HuH-7.5 (cell line): ENCODE results near the gene P2RY2.

ENCODE experiments used
- DNase-seq: peaks from one replicate; pipeline ENCODE4 v3.0.0; 2011; ENCODE audit warnings: low spot score

The P2RY2 gene

DNA sequence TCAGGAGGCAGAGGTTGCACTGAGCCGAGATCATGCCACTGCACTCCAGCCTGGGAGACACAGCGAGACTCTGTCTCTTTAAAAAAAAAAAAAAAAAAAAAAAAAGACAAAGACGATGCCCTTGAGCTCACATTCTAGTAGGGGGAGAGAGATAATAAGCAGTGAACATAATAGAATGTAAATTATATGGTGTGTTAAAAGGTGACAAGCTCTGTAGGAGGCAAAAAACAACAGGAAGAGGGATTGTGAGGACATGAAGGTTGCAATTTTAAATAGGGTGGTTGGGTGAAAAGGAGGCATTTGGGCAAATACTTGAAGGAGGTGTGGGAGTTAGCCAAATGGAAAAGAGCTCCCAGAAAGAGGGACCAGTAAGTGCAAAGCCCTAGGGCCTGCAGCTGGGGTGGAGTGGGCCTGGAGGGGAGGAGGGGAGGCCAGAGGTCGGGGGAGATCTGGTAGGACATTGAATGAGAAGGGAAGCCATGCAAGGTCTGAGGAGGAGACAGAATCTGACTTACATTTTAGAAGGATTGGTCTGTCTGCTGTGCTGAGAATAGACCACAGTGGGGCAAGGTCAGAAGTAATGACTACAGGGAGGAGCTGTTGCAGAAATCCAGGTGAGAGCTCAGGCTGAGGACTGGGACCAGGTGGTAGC, 26.6 kb downstream of the P2RY2 start:
- DNase-seq = no peak

DNA sequence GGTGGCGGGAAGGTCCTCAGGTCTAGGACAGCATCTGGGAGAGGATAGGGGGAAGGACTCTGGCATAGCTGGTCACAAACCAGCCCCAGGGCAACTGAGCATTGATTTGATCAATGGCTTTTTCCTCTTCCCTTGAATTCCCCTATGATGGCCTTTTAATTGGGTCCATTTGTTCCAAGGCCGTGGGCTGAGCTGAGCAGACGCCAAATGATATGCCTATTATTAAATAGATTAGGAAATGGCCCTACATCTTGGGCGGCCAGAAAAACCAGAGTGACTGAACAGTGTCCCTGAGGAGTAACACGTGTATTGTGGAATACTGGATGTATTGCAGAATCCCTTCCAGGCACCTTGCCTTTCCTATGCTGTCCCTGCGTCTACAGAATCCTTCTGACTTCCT, 27.4 kb downstream of the P2RY2 start:
- DNase-seq = no peak

DNA sequence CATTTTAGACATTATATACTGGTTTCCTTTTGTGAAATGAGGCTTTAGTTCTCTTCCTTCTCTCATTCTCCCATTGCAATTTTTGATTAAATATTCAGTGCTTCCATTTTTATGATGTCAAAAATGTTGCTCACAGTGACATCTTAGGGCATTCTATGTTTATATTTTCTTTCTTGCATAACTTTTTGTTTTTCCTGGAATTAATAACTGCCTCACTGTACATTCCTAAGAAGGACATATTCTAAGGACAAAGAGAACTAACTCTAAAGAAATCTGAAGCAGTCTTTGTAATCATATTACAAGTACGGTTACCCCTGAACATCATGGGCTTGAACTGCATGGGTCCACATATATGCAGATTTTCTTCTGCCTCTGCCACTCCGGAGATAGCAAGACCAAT, 28.2 kb downstream of the P2RY2 start:
- no peak for DNase-seq

DNA sequence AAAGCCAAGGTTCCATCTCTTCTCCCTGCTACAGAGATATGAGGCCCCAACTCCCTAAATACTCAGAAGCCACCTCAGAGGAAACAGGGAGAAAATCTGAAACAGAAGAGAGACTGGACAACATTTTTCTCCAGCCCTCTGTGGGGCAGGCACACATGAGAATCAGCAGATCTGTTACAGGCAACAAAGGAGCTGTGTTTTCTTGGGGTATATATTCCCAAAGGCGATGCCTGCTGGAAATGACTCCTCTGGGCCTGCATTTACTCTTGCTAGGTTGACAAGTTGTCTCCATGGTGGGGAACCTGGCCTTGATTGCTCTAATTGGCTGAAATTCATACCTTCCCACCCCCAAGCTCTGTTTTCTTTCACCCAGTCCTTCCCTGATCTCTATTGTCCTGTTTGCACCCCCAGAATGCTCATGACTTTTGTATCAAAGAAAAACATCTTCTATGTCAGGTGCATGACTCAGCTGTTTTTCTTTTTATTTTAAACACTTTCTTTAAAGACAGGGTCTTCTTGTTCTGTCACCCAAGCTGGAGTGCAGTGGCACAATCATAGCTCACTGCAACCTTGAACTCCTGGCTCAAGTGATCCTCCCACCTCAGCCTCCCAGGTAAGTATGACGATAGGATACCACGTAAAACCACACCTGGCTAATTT, 30.6 kb downstream of the P2RY2 start:
- DNase-seq = no peak

DNA sequence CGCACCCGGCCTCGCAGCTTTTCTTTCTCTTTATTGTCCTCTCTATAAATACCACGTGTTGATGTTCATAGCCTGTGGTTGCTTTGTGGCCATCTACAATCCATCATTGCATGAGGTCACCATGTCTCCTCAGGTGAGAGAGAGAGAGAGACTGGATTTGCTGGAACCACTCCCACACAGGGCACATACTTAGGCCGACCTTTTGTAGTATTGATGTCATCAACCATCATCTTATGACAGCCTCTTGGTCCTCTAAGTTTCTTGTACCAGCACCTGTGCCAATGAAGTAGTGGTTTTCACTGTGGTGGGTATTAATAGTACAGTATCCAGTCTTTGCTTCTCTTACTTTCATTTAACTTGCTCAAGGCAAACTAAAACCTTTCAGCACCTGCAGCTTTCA, 31.2 kb downstream of the P2RY2 start:
- no peak for DNase-seq

DNA sequence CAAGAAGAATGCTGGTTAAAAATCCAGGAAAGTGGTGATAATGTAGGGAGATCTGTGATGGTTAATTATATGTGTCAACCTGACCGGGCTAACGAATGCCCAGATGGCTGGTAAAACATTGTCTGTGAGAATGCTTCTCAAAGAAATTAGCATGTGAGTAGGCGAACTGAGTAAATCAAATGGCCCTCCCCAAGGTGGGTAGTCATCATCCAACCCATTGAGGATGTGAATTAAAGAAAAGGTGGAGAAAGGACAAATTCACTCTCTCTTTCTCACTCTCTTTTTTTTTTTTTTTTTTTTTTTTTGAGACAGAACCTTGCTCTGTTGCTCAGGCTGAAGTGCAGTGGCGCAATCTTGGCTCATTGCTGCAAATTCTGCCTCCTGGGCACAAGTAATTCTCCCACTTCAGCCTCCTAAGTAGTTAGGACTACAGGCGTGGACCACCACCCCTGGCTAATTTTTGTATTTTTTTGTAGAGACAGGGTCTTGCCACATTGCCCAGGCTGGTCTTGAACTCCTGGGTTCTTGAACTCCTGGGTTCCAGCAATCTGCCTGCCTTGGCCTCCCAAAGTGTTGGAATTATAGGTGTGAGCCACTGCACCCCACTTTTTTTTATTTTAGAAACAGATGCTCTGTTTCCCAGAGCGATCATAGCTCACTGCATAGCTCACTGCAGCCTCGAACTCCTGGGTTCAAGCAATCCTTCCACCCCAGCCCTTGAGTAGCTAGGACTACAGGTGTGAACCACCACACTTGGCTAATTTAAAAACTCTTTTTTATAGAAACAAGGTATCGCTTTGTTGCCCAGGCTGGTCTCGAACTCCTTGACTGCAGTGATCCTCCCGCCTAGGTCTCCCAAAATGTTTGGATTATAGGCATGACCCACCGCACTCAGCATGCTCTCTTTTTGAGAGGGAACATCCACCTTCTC, 32.0 kb downstream of the P2RY2 start:
- DNase-seq = no peak

DNA sequence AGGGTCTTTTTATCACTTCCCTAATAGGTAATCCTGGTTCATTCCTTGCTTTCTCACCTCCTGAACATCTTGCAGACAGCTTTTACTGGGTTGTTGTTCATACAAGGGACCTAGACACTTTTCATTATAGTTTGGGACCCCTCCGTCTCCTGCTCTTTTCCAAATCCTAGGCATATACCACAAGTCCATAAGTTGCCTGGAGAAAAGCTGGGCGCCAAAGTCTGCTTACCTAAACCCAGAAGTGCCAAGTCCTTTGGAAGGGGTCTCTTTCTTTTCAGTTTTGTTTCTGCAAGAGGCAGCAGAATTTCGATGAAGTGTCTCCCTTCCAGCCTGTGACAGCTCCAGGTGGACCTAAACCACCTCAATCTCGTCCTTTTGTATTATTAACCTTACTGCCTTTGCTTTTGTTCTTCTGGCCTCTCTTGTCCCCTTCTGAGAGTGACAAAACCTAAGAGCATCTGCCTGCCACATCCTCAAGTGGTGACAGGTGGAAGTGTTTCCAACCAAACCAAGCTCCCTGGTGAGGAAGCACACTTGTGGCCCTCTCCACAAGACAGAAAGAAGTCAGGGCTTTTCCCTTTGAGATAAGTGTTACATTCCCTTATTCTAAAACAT, 34.6 kb downstream of the P2RY2 start:
- DNase-seq = no peak

DNA sequence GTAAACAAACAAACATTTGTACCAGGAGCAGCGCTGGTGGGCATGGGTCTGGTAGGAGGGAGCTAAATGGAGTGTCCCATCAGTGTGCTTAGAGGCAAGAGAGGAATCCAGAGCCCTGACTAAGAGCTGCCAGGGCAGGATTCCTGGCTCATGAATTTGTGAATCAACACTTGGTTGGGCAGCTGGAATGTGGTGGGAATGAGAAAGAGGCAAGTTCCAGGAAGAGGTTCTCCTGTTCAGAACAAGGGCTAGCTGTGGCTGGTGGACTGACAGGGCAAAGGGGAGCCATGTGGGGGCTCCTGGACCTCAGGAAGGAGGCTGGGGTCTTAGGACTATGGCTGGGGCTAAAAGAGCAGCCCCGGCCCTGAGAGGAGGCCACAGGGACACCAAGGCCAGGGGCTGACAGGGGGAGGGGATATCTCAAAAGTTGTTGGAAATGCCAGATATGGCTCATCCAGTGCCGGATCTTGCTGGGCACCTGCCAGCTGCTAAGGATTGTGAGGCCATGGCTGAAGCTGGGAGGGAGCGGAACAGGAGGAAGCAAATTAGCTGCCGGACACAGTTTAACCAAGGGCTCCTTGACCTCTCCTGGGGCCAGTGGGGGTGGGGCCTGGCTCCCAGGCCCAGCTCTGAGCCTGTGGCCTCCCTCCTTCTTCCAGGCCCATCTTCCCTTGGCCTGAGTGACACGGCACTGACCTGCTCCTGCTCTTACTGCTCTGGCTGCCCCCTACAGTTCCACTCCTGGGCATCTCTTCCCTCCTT, 39.4 kb downstream of the P2RY2 start:
- no peak for DNase-seq

DNA sequence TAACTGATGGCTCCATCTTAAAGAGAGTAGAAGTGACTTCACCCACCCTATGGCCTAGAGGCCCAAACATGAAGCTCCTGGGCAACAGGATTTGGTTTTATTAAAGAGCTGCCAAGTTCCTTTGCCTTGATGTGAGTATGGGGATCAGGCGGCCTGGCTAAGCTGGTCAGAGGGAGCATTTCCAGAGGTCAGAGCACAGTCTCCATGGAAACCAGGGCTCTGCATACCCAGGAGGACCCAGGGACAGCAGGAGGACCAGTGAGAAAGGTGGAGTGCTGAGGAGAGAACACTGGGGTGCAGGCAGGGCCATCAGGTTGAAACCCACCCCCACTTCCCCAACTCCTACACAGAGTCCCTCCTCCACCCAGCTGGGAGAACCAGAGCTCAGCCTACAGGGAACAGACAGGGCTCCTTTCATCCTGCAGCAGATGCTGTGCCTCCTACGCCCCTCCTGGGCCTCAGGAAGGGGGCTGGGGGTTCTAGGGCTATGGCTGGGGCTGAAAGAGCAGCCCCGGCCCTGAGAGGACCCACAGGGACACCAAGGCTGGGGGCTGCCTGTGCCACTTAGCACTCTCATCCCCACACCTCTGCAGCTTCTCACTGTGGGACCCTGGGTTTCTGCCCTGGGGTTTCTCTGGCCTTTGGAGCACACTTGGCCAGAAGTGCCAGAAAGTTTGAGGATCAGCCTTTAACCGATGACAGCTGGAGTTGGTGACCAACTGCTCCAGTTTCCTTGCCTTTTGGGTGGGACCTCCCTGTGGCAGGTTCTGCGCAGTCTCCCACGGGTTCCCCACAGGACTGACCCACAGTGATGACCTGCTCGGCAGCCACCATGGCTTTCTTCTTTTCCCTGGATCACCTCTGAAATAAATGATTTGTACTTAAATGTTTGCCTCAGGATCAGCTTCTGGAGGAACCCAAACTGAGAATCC, 40.3 kb downstream of the P2RY2 start:
- no peak for DNase-seq

DNA sequence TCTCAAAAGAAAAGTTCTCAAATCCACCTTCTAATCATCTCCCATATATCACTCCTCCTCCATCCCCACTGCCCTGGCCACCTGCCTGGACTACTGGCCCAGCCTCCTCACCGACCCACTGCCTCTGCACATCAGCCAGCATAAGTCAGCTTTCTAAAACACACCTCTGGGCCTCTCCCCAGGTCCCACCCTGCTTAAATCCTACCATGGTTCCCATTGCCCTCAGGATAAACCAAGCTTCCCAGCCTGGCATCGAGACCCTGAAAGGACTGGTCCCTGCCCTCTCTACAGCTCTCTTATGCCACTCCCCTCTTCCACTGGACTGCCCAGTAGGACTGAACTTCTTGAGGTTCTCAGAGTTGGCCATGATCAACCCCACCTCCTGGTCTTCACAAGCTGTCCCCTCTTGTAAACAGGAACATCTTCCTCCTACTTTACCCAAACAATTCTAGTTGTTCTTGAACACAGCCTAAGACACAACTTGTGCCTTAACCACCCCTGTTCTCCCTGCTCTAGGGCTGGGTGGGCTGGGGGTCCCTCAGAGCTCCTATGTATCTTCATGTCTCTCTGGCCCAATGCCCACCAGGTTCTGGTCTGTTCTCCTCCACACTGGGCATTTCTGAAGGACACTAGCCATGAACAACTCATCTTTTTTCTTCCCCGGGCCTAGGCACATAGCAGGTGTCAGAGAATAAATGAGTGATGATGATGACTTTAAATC, 41.5 kb downstream of the P2RY2 start:
- DNase-seq = no peak

DNA sequence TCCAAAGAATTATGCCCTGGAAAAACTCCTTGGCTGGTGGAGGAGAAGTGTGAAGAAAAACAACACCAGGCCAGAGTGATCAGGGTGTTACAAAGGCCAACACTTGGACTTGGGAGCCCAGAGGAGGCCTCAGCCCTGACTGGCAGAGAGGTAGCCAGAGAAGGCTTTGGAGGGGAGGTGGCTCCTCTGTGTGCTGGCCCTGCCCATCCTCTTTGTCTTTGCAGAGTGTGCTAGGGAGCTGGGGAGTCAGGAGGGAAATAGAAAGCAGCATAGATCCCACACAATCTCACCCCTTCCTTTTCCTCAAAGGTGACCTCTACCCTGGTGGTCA, 42.0 kb downstream of the P2RY2 start:
- DNase-seq = no peak

DNA sequence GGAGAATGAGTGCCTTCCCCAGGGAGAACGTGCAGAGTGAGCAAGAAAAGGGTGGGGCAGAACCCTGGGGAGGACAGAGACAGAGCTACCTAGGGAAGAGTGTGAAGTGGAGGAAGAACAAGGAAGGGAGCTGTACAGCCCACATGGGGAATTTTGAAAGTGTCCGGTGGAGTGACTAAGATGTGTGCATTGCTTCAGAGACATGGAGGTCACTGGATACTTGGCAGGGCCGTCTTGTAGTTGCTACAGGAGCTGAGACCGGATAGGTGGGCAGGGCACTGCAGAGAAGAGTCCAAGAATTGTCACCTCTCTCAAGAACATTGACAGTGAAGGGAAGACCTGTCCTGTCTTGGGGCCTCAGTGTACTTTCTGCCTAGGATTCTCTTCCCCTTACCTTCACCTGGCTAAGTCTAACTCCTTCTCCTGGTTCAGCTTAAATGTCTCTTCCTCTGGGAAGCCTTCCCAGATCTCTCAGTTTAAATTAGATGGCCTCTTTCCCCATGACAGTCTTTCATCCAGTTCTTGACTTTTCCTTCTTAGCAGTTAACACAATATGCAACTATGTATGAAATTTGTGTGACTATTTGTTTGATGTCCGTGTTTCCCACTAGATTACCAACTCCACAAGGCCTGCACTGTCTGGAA, 44.9 kb downstream of the P2RY2 start:
- no peak for DNase-seq

DNA sequence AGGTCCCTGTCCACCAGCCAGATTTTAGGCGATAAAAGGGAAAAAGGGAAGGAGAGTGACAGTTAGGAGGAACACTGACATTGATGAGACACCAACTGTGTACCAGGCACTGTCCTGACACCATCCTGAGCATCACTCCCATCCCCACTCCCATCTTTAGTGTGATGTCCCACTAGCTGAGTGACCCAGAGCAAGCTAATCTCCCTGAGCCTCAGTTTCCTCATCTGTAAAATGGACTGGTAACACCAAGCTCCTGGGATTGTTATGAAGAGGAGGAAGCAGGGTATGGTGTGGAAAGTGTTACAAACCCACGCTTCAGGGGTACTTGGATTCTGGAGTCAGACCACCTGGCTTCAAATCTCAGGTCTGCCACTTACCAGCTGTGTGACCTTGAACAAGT, 45.6 kb downstream of the P2RY2 start:
- DNase-seq = no peak

DNA sequence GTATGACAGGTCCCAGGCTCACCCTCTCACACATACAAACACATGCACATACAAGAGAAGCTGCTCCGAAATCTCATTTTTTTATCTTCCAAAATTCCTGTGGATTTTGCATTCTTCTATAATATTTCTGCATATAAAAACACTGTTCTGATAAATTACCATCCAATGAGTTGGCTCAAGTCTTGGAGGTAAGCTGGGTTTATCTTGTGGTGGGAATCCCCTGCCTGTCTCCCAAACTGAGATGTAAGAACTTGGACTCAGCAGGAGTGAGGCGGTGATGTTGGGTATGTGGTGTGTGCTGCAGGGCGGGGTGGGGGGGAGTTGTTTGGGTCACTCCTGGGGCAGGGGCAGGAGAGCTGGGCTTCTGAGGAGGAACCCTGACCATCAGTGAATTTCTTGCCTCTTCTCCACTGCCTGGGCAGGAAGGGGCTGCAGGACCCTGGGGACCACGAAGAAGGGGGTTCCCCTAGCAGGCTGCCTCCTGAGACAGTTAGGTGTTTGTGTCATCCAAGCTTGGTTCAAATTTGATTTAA, 47.3 kb downstream of the P2RY2 start:
- no peak for DNase-seq

DNA sequence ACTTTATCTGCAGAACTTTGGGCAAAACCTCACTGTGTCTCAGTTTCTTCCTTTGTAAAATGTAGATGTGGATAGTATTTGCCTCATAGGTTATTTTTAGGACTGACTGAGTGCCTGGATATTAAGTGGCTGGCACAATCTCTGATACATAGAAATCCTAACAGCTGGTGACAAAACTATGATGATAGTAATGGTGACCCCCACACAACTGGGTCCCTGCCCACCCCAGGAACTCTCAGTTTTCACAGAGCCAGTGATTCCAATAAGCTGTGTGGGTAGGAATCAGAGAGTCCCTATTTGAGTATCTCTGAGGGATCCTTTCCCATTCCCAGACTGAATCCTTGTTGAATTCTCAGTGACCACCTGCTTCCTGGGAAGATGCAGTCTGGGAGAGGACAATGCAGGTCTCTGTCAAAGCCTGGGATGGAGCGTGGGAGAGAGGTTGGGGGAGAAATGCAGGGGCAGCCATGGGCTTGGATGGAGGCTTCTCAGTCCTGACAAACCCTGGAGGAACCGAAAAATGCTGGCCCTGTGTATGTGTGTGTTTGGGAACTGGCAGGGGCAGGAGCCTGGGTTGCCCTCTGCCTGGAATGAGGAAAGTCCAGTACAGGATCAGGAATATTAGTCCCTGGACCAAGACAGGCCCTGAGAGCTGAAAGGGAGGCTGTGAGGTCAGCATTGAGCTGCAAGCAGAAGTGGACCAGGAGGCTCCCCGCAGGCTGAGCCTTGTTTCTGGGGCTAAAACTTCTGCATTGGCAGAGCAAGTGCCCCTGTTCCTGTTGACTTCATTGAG, 48.0 kb downstream of the P2RY2 start:
- DNase-seq = no peak

DNA sequence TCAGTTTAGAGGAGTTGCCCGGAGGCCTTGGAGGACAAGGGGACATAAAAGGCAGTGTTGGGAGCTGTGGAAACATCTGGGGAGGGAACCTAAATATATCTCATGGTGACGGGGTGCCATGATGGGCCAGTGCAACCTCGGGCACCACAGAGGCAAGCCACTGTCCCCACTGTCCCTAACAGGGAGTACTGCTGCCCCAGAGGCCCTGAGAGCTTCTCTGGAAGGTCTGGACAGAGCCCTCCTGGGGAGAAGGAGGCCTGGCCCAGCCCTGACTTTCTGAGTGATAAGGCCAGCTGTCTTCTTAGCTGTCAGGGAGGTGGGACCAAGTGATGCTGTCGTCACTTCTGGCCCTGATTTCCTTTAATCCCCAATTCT, 48.6 kb downstream of the P2RY2 start:
- no peak for DNase-seq

DNA sequence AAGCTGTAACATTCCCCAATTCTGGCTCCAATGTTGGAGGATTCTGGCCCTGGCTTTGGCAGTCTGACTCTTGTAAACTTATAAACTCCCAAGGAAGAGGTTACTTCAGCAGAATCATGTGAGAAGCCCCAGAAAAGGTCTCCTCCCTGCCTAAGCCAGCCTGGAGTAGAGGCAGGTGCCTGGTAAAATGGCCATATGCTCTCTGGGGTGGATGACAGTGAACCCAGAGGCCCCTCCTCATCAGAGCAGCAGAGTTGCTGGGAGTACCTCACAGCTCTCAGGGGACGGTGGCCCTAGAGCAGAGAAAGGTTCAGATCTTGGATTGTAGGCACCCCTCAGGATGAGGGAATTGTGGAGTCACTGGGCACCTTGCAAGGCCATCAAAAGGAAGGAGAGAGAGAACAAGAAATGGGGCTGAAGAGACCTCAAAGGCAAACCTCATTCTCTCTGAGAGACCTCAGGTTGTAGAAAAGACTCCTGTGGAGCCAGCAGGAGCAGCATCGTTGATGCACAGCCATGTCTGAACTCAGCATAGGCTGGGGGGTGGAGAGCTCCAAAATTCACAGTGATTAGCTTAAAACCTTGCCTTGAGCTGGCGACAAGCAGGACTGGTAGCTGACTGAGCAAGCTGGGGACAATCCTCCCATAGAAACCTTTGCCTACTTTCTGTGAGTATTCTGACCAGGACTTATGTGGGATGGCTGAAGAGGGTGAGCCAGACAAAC, 49.2 kb downstream of the P2RY2 start:
- DNase-seq = no peak
